Endothelial cell of umbilical vein (primary cell): ENCODE results near the gene VEPH1. TPM values are rescaled to one million over a fixed set of nuclear protein-coding genes. Genes with fewer than 3 reads are reported as not detected.

Source experiments
- BruUV-seq: library from RNA; stranded (reverse); fragments of 400-500 nt; replicated peaks from 2 replicates; lab custom pipeline; 2021; lab: Mats Ljungman, UMichigan
- CTCF ChIA-PET: fragments of 300-600, 350-600 bp; sonication (Branson Sonifier 250); formaldehyde crosslinking; loops from one replicate; lab custom pipeline; 2021; ENCODE audit warnings: antibody characterized with exemption, inconsistent platforms; lab: Charles Lee
- POLR2A ChIA-PET: fragments of 300-600, 350-600 bp; sonication (Branson Sonifier 250); formaldehyde crosslinking; loops from one replicate; lab custom pipeline; 2021; ENCODE audit warnings: antibody characterized with exemption, inconsistent platforms; lab: Charles Lee
- DNase-seq: peaks from one replicate; pipeline ENCODE4 v3.0.0-alpha.2; 2011; ENCODE audit warnings: low read depth, low spot score
- FAIRE-seq: peaks from 2 replicates; lab custom pipeline; 2011; peaks lifted over from hg19 to GRCh38; lab: Jason Lieb, UNC
- H2AFZ ChIP-seq: 2 replicates; pipeline ENCODE4 v1.6.0; 2012; ENCODE audit warnings: low read depth, low read length, control low read depth, inconsistent platforms
- H3K27ac ChIP-seq: 2 replicates; pipeline ENCODE4 v1.5.1; 2011; ENCODE audit warnings: low read depth, mild to moderate bottlenecking, control low read depth, low read length, moderate library complexity; ENCODE audit not compliant: insufficient read depth
- H3K27me3 ChIP-seq, 2 experiments: 2 replicates each; pipeline versions ENCODE4 v1.6.0 to v1.6.1; 2011; ENCODE audit warnings: low read length in 2 of 2, mixed read lengths in 1 of 2; ENCODE audit not compliant: control insufficient read depth in 2 of 2, insufficient read depth in 2 of 2
- H3K36me3 ChIP-seq, 2 experiments: 2 replicates in 1 of 2; 3 replicates in 1 of 2; pipeline ENCODE4 v1.5.1; 2011; ENCODE audit warnings: low read length in 2 of 2, mild to moderate bottlenecking in 1 of 2, moderate library complexity in 1 of 2; ENCODE audit not compliant: control insufficient read depth in 2 of 2, insufficient read depth in 2 of 2; ENCODE audit errors: extremely low read depth in 1 of 2
- H3K4me1 ChIP-seq: 3 replicates; pipeline ENCODE4 v1.5.1; 2011; ENCODE audit warnings: mild to moderate bottlenecking, low read length; ENCODE audit not compliant: control insufficient read depth, insufficient read depth; ENCODE audit errors: extremely low read depth
- H3K4me2 ChIP-seq: 2 replicates; pipeline ENCODE4 v1.6.1; 2011; ENCODE audit warnings: low read length, control low read depth, mixed read lengths; ENCODE audit not compliant: insufficient read depth
- H3K4me3 ChIP-seq, 3 experiments: fragments of 200-600 bp in 1 of 3; sonication (generic), shearing (Covaris generic) in 1 of 3; replicated peaks in 1 of 3; 2 replicates each; pipeline ENCODE4 v1.5.1; 2011 to 2016; ENCODE audit warnings: control low read depth in 3 of 3, low read length in 3 of 3, mild to moderate bottlenecking in 2 of 3, inconsistent platforms in 1 of 3, low read depth in 1 of 3, moderate library complexity in 1 of 3; ENCODE audit not compliant: insufficient read depth in 1 of 3
- H3K79me2 ChIP-seq: 2 replicates; pipeline ENCODE4 v1.6.0; 2012; ENCODE audit warnings: low read length, inconsistent platforms; ENCODE audit not compliant: control insufficient read depth, insufficient read depth
- H3K9ac ChIP-seq: replicated peaks from 2 replicates; pipeline ENCODE3; 2011; ENCODE audit warnings: low read length, control low read depth; ENCODE audit not compliant: insufficient read depth; ENCODE audit errors: extremely low read depth
- H3K9me1 ChIP-seq: replicated peaks from 3 replicates; pipeline ENCODE4 v1.6.0; 2011; ENCODE audit warnings: mild to moderate bottlenecking, low read length; ENCODE audit not compliant: control insufficient read depth, insufficient read depth; ENCODE audit errors: extremely low read depth
- H3K9me3 ChIP-seq: replicated peaks from 2 replicates; pipeline ENCODE4 v1.5.1; 2012; ENCODE audit warnings: low read length, inconsistent platforms; ENCODE audit not compliant: control insufficient read depth, insufficient read depth
- H4K20me1 ChIP-seq: replicated peaks from 2 replicates; pipeline ENCODE3; 2011; ENCODE audit warnings: mild to moderate bottlenecking, low read length; ENCODE audit not compliant: control insufficient read depth, insufficient read depth; ENCODE audit errors: extremely low read depth
- EZH2 ChIP-seq: IDR thresholded peaks from 2 replicates; pipeline ENCODE4 v1.6.1; 2012; ENCODE audit warnings: borderline replicate concordance, low read depth, mild to moderate bottlenecking, moderate library complexity, low read length, inconsistent platforms; ENCODE audit not compliant: severe bottlenecking
- FOS ChIP-seq: IDR thresholded peaks from 2 replicates; pipeline ENCODE4 v1.6.1; 2011; ENCODE audit warnings: mild to moderate bottlenecking, low read length, moderate library complexity, borderline replicate concordance; ENCODE audit not compliant: insufficient read depth
- GATA2 ChIP-seq: IDR thresholded peaks from 2 replicates; pipeline ENCODE4 v1.7.0; 2011; ENCODE audit warnings: low read depth, mild to moderate bottlenecking, moderate library complexity, mixed read lengths, low read length; ENCODE audit not compliant: insufficient read length, insufficient read depth
- JUN ChIP-seq: IDR thresholded peaks from 2 replicates; pipeline ENCODE4 v1.6.1; 2011; ENCODE audit warnings: borderline replicate concordance, low read depth; ENCODE audit not compliant: insufficient read length, insufficient read depth
- MYC ChIP-seq: IDR thresholded peaks from one replicate; pipeline ENCODE4 v1.6.1; 2011; ENCODE audit warnings: mild to moderate bottlenecking, low read depth, low read length
- POLR2A ChIP-seq: IDR thresholded peaks from 2 replicates; pipeline ENCODE4 v1.6.1; 2012; ENCODE audit warnings: low read depth, mild to moderate bottlenecking, control low read depth, low read length
- POLR2AphosphoS5 ChIP-seq: IDR thresholded peaks from 2 replicates; pipeline ENCODE4 v1.6.1; 2012; ENCODE audit warnings: low read depth, mild to moderate bottlenecking, control low read depth, low read length, moderate library complexity; ENCODE audit not compliant: insufficient read depth
- dilution Hi-C: fragments of 300-500 bp; cut with MboI; formaldehyde crosslinking; loops from one replicate; pipeline ENCODE4 v1.15.0; 2019; ENCODE audit warnings: low sequenced_read_pairs; ENCODE audit not compliant: extremely low pct_ligation_motif_present
- intact Hi-C: fragments of 100-400 bp; cut with micrococcal nuclease; formaldehyde crosslinking; loops from one replicate; pipeline ENCODE4 v1.10.0; 2022
- polyA plus RNA-seq, 4 experiments: library from polyadenylated mRNA; depleted of rRNA in 3 of 4; stranded (reverse) in 3 of 4; unstranded in 1 of 4; fragments of >200 nt; gene quantifications; 2 replicates each; pipeline versions ENCODE4 v1.2.1 to v1.2.3, GENCODE V29; 2011 to 2012; ENCODE audit warnings: missing spikeins in 1 of 4
- total RNA-seq: library from RNA; stranded (reverse); gene quantifications from 2 replicates; pipeline ENCODE4 v1.2.3, GENCODE V29; 2021
- TF ChIP-seq, protein P1 (sequence below): IDR thresholded peaks from 2 replicates; pipeline ENCODE4 v1.6.1; 2011; ENCODE audit not compliant: insufficient read depth, insufficient read length
- TF ChIP-seq, protein P2 (sequence below), 2 donors: IDR thresholded peaks; 1 replicate in 1 of 2; 2 replicates in 1 of 2; pipeline ENCODE4 v1.5.1; 2011; ENCODE audit warnings: low read length in 2 of 2, mild to moderate bottlenecking in 2 of 2, moderate library complexity in 2 of 2, control low read depth in 1 of 2, inconsistent platforms in 1 of 2, low read depth in 1 of 2; ENCODE audit not compliant: insufficient read depth in 1 of 2; ENCODE audit errors: extremely low read depth in 1 of 2

VEPH1 gene
- total and polyA plus RNA-seq, 2 donors (not counting 3 experiments of a cell fraction or from before 2014, with no cell fraction given): 42.9 to 136 TPM

DNA sequence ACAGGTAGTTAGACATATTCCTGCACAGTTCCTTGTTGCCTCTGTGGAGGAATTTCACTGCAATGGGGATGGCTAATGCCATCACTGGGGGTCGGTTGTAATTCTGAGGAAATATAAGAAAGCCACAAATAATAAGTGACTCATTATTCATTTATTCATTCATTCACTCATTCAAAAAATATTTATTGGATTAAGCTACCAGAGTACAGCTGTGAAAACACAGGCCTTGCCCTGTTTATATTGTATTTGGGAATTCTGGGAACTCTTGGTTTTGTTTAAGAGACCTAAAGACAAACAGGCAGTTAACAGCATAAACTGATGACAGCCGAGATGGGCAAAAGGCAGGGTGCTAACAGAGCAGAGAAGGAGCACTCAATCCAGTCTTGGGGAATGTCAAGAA, 43.0 kb downstream of the VEPH1 start:
- intact Hi-C loops: loop anchor here (2.0 kb wide), 1 partner anchor 73 kb away; no protein-coding TSS in a partner anchor
- DNase-seq (peak; percentile 90), FAIRE-seq (peak; percentile 24)
- Histone ChIP-seq H3K9me3 (no peaks in the 10 kb centered on the region), H3K79me2 (peaks cover 49% of the 10 kb centered on the region), H3K27ac (peak overlapping the region; percentile 60), H3K4me3 (peak overlapping the region in 1 of 3 experiments; percentile 3), H3K27me3 (no peaks in the 10 kb centered on the region), H3K36me3 (peaks cover 4 to 19% of the 10 kb centered on the region in 2 experiments), H3K4me1 (peaks cover 36% of the 10 kb centered on the region), H2AFZ (no peak overlapping the region), H4K20me1 (no peaks in the 10 kb centered on the region), H3K9me1 (no peaks in the 10 kb centered on the region), H3K4me2 (peak overlapping the region; percentile 3), H3K9ac (peak overlapping the region; percentile 15)
- no TSS peak for BruUV-seq
- ChIA-PET POLR2A (no interaction called here), CTCF (interaction anchor here (1.0 to 1.3 kb wide), 3 partner anchors 15 to 26 kb away, joined by 3 to 5 read pairs (median 4); no protein-coding TSS in a partner anchor)
- dilution Hi-C loops: no loop called here
- TF ChIP-seq FOS: peak; percentile 71
- TF ChIP-seq POLR2AphosphoS5: peak; percentile 33
- TF ChIP-seq MYC: no peak
- TF ChIP-seq, protein P1, sequence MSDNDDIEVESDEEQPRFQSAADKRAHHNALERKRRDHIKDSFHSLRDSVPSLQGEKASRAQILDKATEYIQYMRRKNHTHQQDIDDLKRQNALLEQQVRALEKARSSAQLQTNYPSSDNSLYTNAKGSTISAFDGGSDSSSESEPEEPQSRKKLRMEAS: no peak
- peak; percentile 78 for TF ChIP-seq JUN

DNA sequence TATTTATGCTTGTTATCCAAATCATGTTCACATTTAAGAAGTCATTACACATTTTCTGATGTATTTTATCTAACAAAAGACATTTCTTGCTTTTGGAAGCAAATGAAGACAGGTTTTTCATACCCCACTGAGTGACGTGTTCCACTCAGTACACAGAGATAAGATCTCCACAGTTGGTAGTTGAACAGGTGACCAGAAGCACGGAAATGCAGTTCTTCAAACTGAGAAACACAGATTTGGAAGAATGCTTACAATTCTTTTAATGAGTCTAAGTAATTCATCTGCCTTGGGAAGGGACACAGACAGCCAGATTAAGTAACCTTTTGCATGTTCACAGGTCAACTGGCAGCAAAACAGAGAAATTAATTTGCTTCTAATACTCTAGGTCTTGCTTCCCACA, 43.5 kb downstream of the VEPH1 start:
- Histone ChIP-seq H3K9me1 (no peaks in the 10 kb centered on the region), H3K9me3 (no peaks in the 10 kb centered on the region), H3K27me3 (no peaks in the 10 kb centered on the region), H3K79me2 (peaks cover 44% of the 10 kb centered on the region), H2AFZ (no peak overlapping the region), H3K9ac (peak overlapping the region; percentile 13), H4K20me1 (no peaks in the 10 kb centered on the region), H3K4me1 (peaks cover 33% of the 10 kb centered on the region), H3K4me2 (peak overlapping the region; percentile 3), H3K36me3 (peaks cover 4 to 19% of the 10 kb centered on the region in 2 experiments), H3K27ac (peak overlapping the region; percentile 38), H3K4me3 (peak overlapping the region in 1 of 3 experiments; percentile 3)
- CTCF ChIA-PET: interaction anchor here (1.0 to 1.3 kb wide), 2 partner anchors 15 to 22 kb away, joined by 3 to 5 read pairs; no protein-coding TSS in a partner anchor
- no peak for FAIRE-seq
- DNase-seq: no peak
- POLR2A ChIA-PET: no interaction called here
- dilution Hi-C loops: no loop called here
- BruUV-seq: TSS peak; percentile 62
- TF ChIP-seq POLR2A (no peak), MYC (no peak), EZH2 (no peak), JUN (no peak), GATA2 (no peak), POLR2AphosphoS5 (no peak), FOS (no peak)
- TF ChIP-seq, protein P1: no peak
- TF ChIP-seq, protein P2, sequence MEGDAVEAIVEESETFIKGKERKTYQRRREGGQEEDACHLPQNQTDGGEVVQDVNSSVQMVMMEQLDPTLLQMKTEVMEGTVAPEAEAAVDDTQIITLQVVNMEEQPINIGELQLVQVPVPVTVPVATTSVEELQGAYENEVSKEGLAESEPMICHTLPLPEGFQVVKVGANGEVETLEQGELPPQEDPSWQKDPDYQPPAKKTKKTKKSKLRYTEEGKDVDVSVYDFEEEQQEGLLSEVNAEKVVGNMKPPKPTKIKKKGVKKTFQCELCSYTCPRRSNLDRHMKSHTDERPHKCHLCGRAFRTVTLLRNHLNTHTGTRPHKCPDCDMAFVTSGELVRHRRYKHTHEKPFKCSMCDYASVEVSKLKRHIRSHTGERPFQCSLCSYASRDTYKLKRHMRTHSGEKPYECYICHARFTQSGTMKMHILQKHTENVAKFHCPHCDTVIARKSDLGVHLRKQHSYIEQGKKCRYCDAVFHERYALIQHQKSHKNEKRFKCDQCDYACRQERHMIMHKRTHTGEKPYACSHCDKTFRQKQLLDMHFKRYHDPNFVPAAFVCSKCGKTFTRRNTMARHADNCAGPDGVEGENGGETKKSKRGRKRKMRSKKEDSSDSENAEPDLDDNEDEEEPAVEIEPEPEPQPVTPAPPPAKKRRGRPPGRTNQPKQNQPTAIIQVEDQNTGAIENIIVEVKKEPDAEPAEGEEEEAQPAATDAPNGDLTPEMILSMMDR (IDR thresholded peaks at IDR 0.05; ENCODE audit: extremely low read depth in 1 of 2, insufficient read depth in 1 of 2, low read depth in 1 of 2, low read length in 2 of 2): no peak
- intact Hi-C loops: loop anchor here (2.0 kb wide), 1 partner anchor 73 kb away; no protein-coding TSS in a partner anchor
